ENCODE data around the gene YIF1B. TPM values are rescaled to one million over a fixed set of nuclear protein-coding genes. Genes with fewer than 3 reads are reported as not detected.

Gene YIF1B
- total and polyA plus RNA-seq, 8 donors, result 6.9 to 32.3 (median 14.3) TPM

DNA sequence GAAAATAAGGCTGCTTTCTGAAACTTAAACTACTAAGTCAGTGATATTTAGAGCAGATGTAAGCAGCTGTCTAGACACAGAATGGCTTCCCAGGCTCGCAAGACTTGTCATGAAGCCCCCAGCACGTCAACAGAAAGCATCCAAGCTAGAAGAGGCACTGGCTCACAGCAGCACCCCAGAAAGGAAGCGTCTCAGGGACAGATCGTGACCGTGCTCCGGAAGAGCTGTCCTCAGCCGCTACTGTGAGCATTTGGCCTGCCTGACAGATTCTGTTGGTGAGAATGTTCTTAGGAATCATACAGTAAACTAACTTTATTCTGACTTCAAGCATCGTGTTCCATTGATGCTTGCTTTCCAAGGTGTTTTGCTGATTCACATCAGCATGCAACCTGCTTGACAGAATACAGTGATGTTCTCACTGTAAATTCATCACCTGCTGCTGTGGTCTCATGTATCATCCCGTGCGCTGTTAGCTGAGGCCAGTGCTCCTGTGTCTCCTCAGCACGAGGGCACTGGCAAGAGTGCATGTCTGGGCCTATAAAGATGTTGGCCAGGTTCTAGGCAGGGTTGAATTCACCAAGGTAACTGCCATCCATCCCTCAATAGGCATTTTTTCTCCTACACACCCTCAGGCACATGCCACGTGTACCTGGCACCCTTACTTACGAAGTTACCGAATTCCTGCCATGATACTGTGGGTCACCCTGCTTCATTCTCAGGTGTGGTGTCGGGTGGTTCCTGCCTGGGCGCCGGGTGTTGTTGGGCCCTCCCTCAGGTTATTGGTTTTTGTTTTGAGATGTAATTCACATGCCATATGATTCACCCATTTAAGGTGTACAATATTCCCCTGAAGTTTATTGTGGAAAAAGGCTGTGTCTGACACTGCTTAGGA, 35.5 kb downstream of the YIF1B start:
- Histone ChIP-seq H3K36me3 (no peaks in the 10 kb centered on the region), H3K9me3 (no peaks in the 10 kb centered on the region), H3K4me3 (no peak overlapping the region), H3K27ac (peak overlapping the region in 2 of 4 donors; percentile 24 to 27), H3K27me3 (no peaks in the 10 kb centered on the region), H3K4me1 (peaks cover 23 to 40% (median 28%) of the 10 kb centered on the region in 3 donors)
- no peak for DNase-seq
- intact Hi-C loops (cut with DNase I), result no loop called here
- no peak for FAIRE-seq
- 82 to 85% methylated on average over 17 of the region's 17 CpGs for WGBS, 2 donors
- TF ChIP-seq, protein P1, sequence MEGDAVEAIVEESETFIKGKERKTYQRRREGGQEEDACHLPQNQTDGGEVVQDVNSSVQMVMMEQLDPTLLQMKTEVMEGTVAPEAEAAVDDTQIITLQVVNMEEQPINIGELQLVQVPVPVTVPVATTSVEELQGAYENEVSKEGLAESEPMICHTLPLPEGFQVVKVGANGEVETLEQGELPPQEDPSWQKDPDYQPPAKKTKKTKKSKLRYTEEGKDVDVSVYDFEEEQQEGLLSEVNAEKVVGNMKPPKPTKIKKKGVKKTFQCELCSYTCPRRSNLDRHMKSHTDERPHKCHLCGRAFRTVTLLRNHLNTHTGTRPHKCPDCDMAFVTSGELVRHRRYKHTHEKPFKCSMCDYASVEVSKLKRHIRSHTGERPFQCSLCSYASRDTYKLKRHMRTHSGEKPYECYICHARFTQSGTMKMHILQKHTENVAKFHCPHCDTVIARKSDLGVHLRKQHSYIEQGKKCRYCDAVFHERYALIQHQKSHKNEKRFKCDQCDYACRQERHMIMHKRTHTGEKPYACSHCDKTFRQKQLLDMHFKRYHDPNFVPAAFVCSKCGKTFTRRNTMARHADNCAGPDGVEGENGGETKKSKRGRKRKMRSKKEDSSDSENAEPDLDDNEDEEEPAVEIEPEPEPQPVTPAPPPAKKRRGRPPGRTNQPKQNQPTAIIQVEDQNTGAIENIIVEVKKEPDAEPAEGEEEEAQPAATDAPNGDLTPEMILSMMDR (IDR thresholded peaks at IDR 0.05), result no peak
- ATAC-seq, result no peak

GRCh38 chr19:38278751-38279150, 37.0 kb downstream of the YIF1B start:
- H3K27ac ChIP-seq, result peak overlapping the region in 3 of 4 donors; percentile 20 to 75 (median 62)
- DNase-seq (no peak), ATAC-seq (no peak), FAIRE-seq (no peak)
- H3K27me3 ChIP-seq, result no peaks in the 10 kb centered on the region
- no peaks in the 10 kb centered on the region for H3K36me3 ChIP-seq
- peaks cover 32 to 52% (median 40%) of the 10 kb centered on the region in 3 donors for H3K4me1 ChIP-seq
- TF ChIP-seq, protein P1 (IDR thresholded peaks at IDR 0.05), result no peak
- intact Hi-C loops (cut with DNase I), result no loop called here
- H3K4me3 ChIP-seq, result no peak overlapping the region
- WGBS, 2 donors, result 53 to 65% methylated on average over 2 of the region's 2 CpGs
- no peaks in the 10 kb centered on the region for H3K9me3 ChIP-seq

GRCh38 chr19:38277969-38278680, 37.6 kb downstream of the YIF1B start:
- DNase-seq (peak in 1 of 6 donors; percentile 50), ATAC-seq (peak in 3 of 4 donors; percentile 26 to 55 (median 55)), FAIRE-seq (no peak)
- TF ChIP-seq, protein P1 (IDR thresholded peaks at IDR 0.05), result no peak
- Histone ChIP-seq H3K27me3 (no peaks in the 10 kb centered on the region), H3K36me3 (no peaks in the 10 kb centered on the region), H3K4me3 (no peak overlapping the region), H3K4me1 (peaks cover 36 to 58% (median 45%) of the 10 kb centered on the region in 3 donors), H3K27ac (peak overlapping the region in 3 of 4 donors; percentile 20 to 75 (median 62)), H3K9me3 (no peaks in the 10 kb centered on the region)
- intact Hi-C loops (cut with DNase I), result no loop called here
- WGBS, 2 donors, result 33 to 36% methylated on average over 9 of the region's 9 CpGs

DNA sequence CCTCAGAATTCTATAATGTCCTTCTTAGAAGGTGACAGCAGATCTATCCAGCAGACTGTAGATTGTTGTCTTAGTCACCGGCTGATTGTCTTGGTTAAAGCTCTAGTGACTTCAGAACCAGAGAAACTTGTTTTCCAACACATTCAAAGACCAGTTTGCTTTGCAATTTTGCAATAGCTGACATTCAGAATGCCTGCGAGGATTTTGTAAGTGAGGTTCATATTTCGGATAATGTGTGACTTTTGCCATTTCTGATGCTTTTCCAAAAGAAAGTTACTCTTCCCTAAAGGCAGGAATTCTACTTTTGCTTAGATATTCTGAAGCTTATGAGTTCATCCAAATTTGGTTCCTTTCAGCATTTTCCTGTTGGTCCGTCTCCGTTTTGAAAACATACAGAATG, 38.2 kb downstream of the YIF1B start:
- no peaks in the 10 kb centered on the region for H3K9me3 ChIP-seq
- DNase-seq, result no peak
- H3K4me1 ChIP-seq, result peaks cover 40 to 61% (median 47%) of the 10 kb centered on the region in 3 donors
- TF ChIP-seq, protein P1 (IDR thresholded peaks at IDR 0.05), result no peak
- peak in 3 of 4 donors; percentile 43 to 68 (median 50) for ATAC-seq
- H3K36me3 ChIP-seq, result no peaks in the 10 kb centered on the region
- no peaks in the 10 kb centered on the region for H3K27me3 ChIP-seq
- no peak overlapping the region for H3K4me3 ChIP-seq
- intact Hi-C loops (cut with DNase I), result no loop called here
- 13 to 15% methylated on average over 5 of the region's 5 CpGs for WGBS, 2 donors
- no peak for FAIRE-seq
- H3K27ac ChIP-seq, result peak overlapping the region in 3 of 4 donors; percentile 20 to 75 (median 62)

Data from pancreas (tissue), 10 donors.